ENCODE results near the gene RIC3. TPM values are rescaled to one million over a fixed set of nuclear protein-coding genes. Genes with fewer than 3 reads are reported as not detected.
"Not testable (repeated sequence)": the region's sequence is repeated elsewhere in the genome, so short reads cannot be mapped to it uniquely, and the experiment has no call there.

The RIC3 gene
- total RNA-seq, 1 donor, result not detected

GRCh38 chr11:8177136-8177535 lies 8.3 kb upstream of the RIC3 start:
- no peak for TF ChIP-seq CTCF (IDR thresholded peaks at IDR 0.05; ENCODE audit: insufficient read depth, low read depth, low read length)
- H3K4me3 ChIP-seq (ENCODE audit: low read depth, low read length), result no peak overlapping the region
- DNase-seq (ENCODE audit: low read depth), result no peak

GRCh38 chr11:8167796-8168195 lies 1.0 kb downstream of the RIC3 start:
- DNase-seq (ENCODE audit: low read depth), result peak; percentile 2
- TF ChIP-seq CTCF (IDR thresholded peaks at IDR 0.05; ENCODE audit: insufficient read depth, low read depth, low read length), result no peak
- H3K4me3 ChIP-seq (ENCODE audit: low read depth, low read length), result no peak overlapping the region

DNA sequence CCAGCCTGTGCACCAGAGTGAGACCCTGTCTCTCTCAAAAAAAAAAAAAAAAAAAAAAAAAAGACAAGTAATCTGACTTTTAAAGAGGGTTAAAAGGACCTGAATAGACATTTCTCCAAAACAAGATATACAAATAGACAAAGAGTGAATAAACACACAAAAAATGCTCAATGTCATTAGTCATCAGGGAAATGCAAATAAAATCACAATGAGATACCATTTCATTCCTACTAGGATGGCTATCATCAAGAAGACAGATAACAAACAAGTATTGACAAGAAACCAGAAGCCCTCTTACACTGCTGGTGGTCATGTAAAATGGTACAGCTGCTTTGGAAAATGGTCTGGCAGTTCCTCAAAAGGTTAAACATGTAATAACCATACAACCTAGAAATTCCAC lies 4.1 kb downstream of the RIC3 start:
- no peak for DNase-seq (ENCODE audit: low read depth)
- H3K4me3 ChIP-seq (ENCODE audit: low read depth, low read length), result no peak overlapping the region
- no peak for TF ChIP-seq CTCF (IDR thresholded peaks at IDR 0.05; ENCODE audit: insufficient read depth, low read depth, low read length)

DNA sequence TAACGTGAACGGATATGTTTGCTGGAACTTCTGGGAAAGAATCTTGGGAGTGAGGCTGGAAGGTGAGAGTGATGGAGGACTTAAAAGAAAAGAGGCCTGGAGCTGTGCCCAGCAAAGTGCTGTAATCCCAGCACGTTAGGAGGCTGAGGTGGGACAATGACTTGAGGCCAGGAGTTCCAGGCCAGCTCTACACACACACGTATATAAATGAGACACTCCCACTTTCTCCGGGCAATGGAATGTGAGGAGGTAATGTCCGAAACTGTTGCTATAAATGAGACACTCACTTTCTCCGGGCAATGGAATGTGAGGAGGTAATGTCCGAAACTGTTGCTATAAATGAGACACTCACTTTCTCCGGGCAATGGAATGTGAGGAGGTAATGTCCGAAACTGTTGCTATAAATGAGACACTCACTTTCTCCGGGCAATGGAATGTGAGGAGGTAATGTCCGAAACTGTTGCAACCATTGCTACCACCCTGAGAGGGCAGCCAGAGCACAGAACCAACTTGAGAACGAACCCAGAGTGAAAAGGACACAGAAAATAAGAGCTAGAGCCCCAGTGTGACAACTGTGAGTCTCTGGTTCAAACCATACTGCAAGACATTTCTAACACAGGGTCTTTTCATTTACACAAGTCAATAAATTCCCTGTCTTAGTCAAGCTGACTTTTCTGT lies 7.1 kb downstream of the RIC3 start:
- DNase-seq (ENCODE audit: low read depth); H3K4me3 ChIP-seq (ENCODE audit: low read depth, low read length): not testable (repeated sequence)

- no peak for DNase-seq (ENCODE audit: low read depth)
- H3K4me3 ChIP-seq (ENCODE audit: low read depth, low read length), result no peak overlapping the region
- TF ChIP-seq CTCF (IDR thresholded peaks at IDR 0.05; ENCODE audit: insufficient read depth, low read depth, low read length), result no peak
Measured at GRCh38 chr11:8156877-8157276, 11.9 kb downstream of the RIC3 start.

GRCh38 chr11:8149726-8150125 lies 19.1 kb downstream of the RIC3 start:
- no peak overlapping the region for H3K4me3 ChIP-seq (ENCODE audit: low read depth, low read length)
- no peak for DNase-seq (ENCODE audit: low read depth)
- TF ChIP-seq CTCF (IDR thresholded peaks at IDR 0.05; ENCODE audit: insufficient read depth, low read depth, low read length), result no peak

GRCh38 chr11:8138526-8138925 lies 30.3 kb downstream of the RIC3 start:
- no peak for TF ChIP-seq CTCF (IDR thresholded peaks at IDR 0.05; ENCODE audit: insufficient read depth, low read depth, low read length)
- DNase-seq (ENCODE audit: low read depth), result no peak
- no peak overlapping the region for H3K4me3 ChIP-seq (ENCODE audit: low read depth, low read length)

Data from fibroblast of villous mesenchyme (primary cell).